ENCODE results near the gene SYN1. TPM values are rescaled to one million over a fixed set of nuclear protein-coding genes. Genes with fewer than 3 reads are reported as not detected.
A peak's percentile ranks its signal among the peaks of the same experiment; 100 is the strongest.

SYN1 gene
- total RNA-seq, 1 experiment from 2014 or later: 0.26 TPM

DNA sequence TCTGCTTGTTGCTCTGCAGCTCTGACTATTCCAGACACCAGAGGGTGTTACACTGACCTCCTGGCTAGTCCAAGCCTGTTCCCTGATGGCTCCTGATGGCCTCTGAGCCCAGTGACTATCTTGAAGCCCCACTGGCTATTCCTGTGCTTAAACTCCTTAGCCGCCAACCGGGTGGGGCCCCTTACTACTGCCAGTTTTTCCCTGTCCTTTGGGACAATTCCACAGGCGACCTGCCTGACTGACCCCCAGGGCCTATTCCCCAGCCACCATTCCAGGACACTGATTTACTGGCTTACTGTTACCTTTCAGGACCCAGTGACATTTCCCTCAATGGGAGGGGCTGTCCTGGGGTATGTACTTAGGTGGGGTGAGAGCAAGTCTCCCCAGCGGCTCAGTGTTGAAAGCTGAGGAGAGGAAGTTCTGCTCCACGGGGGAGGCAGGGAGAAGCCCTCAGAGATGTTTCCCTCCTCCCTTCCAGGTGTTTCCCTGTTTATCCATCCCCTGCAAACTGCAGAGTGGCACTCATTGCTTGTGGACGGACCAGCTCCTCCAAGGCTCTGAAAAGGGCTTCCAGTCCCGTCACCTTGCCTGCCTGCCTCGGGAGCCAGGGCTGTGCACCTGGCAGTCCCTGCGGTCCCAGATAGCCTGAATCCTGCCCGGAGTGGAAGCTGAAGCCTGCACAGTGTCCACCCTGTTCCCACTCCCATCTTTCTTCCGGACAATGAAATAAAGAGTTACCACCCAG lies 33.4 kb downstream of the SYN1 start:
- peaks cover 20% of the 10 kb centered on the region for H3K36me3 ChIP-seq
- H3K4me3 ChIP-seq: no peak overlapping the region
- no peaks in the 10 kb centered on the region for H3K9me3 ChIP-seq
- no peak for DNase-seq
- no peaks in the 10 kb centered on the region for H3K27me3 ChIP-seq

GRCh38 chrX:47585273-47585672 lies 34.4 kb downstream of the SYN1 start:
- Histone ChIP-seq H3K27me3 (no peaks in the 10 kb centered on the region), H3K9me3 (no peaks in the 10 kb centered on the region), H3K4me3 (no peak overlapping the region), H3K36me3 (peaks cover 20% of the 10 kb centered on the region)
- no peak for DNase-seq

GRCh38 chrX:47584714-47585113 lies 34.9 kb downstream of the SYN1 start:
- Histone ChIP-seq H3K4me3 (no peak overlapping the region; the same call in 1 of the 2 replicates), H3K36me3 (peaks cover 20% of the 10 kb centered on the region)
- DNase-seq: no peak

GRCh38 chrX:47583240-47583861 lies 36.3 kb downstream of the SYN1 start:
- H3K36me3 ChIP-seq: peaks cover 20% of the 10 kb centered on the region
- DNase-seq: no peak
- H3K9me3 ChIP-seq: no peaks in the 10 kb centered on the region

More at GRCh38 chrX:47584714-47585113, 34.9 kb downstream of the SYN1 start:
- Histone ChIP-seq H3K9me3 (no peaks in the 10 kb centered on the region), H3K27me3 (no peaks in the 10 kb centered on the region)

DNA sequence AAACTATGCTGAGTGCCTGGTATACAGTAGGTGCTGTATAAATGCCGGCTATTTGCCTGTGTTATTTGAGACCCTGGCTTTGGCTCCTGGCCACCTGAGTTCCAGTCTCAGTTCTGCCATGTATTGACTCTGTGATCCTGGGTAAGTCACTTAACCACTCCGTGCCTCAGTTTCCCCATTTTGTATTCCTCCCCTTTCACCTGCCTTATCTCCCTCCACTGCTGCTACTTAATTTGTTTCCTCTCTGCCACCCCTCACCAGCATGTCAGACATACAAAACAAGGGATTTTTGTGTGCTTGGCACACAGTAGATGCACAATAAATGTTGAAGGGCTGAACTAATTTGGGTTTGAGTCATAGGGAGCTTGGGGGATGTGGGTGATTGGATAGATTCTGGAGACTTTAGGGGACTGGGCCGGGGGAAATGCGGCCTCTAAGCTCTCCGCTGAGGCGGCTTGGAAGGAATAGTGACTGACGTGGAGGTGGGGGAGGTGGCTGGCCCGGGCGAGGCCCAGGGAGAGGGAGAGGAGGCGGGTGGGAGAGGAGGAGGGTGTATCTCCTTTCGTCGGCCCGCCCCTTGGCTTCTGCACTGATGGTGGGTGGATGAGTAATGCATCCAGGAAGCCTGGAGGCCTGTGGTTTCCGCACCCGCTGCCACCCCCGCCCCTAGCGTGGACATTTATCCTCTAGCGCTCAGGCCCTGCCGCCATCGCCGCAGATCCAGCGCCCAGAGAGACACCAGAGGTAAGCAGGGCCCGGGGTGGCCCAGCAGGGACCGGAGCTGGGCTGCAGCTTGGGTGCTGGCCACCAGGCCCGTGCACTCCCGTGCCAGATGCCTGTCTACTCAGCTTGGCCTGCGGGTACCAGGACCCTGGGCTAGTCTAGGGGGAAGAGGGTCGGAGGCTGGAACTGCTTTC lies 37.7 kb downstream of the SYN1 start, which contains the start of gene TIMP1:
TIMP1 (plus strand) TSS at position 706 of the 917 bp plus-strand sequence. CDS start 980 bp downstream, outside the sequence.
- H3K27me3 ChIP-seq: no peaks in the 10 kb centered on the region
- peaks cover 20% of the 10 kb centered on the region for H3K36me3 ChIP-seq
- DNase-seq: peak; percentile 96
- no peaks in the 10 kb centered on the region for H3K9me3 ChIP-seq
- peak within 1 kb of the TSS; percentile 84 for H3K4me3 ChIP-seq

More at GRCh38 chrX:47583240-47583861, 36.3 kb downstream of the SYN1 start:
- no peaks in the 10 kb centered on the region for H3K27me3 ChIP-seq
- peak overlapping the region; percentile 84 for H3K4me3 ChIP-seq

GRCh38 chrX:47579537-47579936 lies 40.1 kb downstream of the SYN1 start:
- no peaks in the 10 kb centered on the region for H3K27me3 ChIP-seq
- DNase-seq: peak; percentile 78
- no peaks in the 10 kb centered on the region for H3K9me3 ChIP-seq
- no peak overlapping the region for H3K4me3 ChIP-seq
- peaks cover 7% of the 10 kb centered on the region for H3K36me3 ChIP-seq

- DNase-seq: no peak
- H3K9me3 ChIP-seq: no peaks in the 10 kb centered on the region
- H3K36me3 ChIP-seq: peaks cover 2% of the 10 kb centered on the region
- no peaks in the 10 kb centered on the region for H3K27me3 ChIP-seq
- no peak overlapping the region for H3K4me3 ChIP-seq
Measured at GRCh38 chrX:47578692-47579091, 41.0 kb downstream of the SYN1 start.

DNA sequence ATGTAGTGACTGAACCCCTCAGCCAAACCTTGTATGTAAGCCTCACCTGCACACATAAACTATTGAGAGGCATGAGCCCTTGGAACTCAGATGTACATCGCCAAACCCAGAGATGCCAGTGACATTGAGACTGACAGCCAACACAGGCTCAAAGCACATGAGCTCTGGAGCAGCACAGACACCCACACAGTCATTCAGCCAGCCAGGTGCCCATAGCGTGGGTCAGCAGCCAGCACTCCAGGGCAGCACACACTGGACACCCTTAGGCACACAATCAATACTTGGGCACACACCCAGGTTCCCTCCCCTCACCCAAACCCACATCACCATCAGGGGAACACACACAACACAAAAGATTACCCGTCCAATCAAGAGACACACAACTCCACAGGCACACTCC lies 41.8 kb downstream of the SYN1 start:
- Histone ChIP-seq H3K9me3 (no peaks in the 10 kb centered on the region), H3K4me3 (no peak overlapping the region), H3K27me3 (no peaks in the 10 kb centered on the region), H3K36me3 (no peaks in the 10 kb centered on the region)
- no peak for DNase-seq

DNA sequence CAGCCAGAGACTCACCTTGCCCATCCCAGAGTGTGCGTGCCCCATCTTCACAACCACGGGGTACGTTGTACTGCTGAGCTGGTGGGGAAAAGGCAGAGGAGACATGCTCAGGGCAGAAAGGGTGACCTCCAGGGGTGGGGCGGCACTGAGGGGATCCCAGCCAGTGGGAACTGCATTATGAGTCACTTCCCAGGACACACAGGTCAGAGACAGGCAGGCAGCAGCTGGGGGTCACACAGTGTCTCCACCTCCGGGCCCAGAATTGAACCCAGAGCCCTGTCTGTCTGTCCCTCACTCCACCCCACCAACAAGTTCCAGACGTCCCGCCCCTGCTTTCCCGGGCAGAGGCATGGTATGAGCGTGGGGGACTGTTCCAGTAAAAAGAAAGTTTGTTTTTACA lies 42.2 kb downstream of the SYN1 start:
- DNase-seq: peak; percentile 15
- Histone ChIP-seq H3K4me3 (no peak overlapping the region), H3K27me3 (no peaks in the 10 kb centered on the region), H3K9me3 (no peaks in the 10 kb centered on the region), H3K36me3 (no peaks in the 10 kb centered on the region)

DNA sequence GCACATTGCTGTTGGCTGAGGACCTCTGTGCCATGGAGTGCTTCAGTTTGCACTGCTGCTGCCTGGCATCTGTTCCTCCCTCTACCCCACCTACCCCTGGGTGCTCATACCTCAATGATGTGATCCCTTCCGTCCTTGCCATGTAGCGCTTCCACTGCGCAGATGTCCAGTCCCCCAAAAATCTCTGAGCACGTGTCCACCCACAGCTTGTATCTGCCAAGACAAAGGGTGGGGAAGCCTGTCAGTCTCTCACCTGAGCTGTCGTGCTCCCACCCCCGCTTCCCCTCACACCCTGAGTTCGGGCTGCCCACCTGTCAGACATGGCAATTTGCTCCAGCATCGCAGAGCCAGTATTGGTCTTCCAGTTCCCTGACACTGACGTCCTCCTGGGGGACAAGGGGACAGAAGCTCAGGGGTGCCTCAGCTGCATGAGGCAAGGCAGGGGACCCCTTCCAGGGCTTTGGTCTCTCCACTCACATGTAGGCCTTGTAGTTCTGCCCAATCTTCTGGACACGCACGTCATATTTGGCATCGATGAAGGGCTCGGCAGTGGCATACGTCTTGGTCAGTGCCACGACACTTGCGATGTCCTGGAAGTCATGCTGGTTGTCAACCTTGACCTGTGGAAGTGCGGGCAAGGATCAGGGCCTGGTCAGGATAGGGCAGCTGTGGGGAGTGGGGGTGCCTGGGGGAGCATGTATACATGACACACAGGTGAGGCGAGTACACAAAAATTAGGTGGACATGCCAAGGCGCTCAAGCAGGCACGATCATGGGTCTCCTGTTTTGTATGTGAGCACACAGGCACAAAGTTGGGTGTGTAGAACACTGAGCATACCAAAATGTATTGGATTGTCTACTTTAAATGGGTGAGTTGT lies 43.4 kb downstream of the SYN1 start:
- H3K9me3 ChIP-seq: no peaks in the 10 kb centered on the region
- DNase-seq: no peak
- no peak overlapping the region for H3K4me3 ChIP-seq
- no peaks in the 10 kb centered on the region; the same call in 1 of the 2 replicates for H3K36me3 ChIP-seq
- no peaks in the 10 kb centered on the region for H3K27me3 ChIP-seq

DNA sequence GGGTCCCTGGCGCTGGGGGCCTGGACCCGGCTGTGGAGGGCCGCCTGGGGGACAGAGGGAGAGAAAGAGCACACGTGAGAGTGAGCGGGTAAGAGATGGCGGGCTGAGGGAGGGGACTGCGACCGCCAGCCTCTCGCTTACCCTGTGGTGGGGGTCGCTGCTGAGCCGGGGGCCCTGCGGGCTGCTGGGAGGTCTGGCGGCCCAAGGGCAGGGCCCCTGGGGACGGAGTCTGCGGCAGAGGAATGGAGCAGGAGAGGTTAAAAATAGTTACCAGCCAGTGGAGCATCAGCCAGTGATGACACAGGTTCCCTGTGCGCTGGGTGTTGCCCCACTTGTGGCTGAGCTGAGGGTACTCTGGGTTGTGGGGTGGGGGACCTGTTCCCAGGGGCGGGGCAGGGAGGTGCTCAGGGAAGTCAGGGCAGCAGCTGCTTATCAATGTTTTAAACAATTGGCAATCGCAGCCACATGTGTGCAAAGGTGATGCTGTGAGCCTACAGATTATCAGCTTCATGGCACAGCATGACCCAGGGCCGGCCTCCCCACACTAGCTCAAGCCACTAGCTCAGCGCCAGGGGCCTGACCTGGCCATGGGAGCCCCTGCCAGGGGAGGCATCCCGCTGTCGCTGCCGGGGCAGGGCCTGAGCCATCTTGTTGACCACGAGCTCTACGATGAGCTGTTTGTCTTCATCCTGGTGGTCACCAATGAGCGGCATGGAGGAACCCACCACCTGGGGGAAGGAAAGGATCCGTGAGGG lies 44.9 kb downstream of the SYN1 start:
- Histone ChIP-seq H3K4me3 (no peak overlapping the region), H3K9me3 (no peaks in the 10 kb centered on the region), H3K27me3 (no peaks in the 10 kb centered on the region), H3K36me3 (no peaks in the 10 kb centered on the region; the same call in 1 of the 2 replicates)
- no peak for DNase-seq

DNA sequence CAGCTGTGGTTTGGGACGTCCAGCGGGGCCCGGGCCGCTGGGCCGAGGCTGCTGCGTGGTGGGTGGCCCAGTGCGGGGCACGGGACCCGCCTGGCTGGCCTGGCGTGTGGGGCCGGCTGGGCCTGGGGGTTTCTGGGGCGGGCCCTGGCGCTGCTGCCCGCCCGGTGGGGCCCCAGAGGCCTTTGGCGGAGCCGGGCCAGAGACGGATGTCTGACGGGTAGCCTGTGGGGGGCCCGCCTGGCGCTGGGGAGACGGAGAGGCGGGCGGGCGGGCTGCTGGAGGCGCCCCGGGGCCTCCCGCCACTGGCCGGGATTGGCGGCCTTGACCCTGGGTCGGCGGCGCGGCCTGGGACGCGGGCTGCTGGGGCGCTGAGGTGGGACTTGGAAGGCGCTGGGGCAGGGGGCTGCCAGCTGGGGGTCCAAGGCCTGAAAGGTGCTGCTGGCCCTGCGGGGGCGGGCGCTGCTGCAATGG lies 45.5 kb downstream of the SYN1 start:
- no peaks in the 10 kb centered on the region for H3K9me3 ChIP-seq
- no peak overlapping the region for H3K4me3 ChIP-seq
- H3K27me3 ChIP-seq: no peaks in the 10 kb centered on the region
- DNase-seq: no peak
- peaks cover 3% of the 10 kb centered on the region; the same call in 1 of the 2 replicates for H3K36me3 ChIP-seq

DNA sequence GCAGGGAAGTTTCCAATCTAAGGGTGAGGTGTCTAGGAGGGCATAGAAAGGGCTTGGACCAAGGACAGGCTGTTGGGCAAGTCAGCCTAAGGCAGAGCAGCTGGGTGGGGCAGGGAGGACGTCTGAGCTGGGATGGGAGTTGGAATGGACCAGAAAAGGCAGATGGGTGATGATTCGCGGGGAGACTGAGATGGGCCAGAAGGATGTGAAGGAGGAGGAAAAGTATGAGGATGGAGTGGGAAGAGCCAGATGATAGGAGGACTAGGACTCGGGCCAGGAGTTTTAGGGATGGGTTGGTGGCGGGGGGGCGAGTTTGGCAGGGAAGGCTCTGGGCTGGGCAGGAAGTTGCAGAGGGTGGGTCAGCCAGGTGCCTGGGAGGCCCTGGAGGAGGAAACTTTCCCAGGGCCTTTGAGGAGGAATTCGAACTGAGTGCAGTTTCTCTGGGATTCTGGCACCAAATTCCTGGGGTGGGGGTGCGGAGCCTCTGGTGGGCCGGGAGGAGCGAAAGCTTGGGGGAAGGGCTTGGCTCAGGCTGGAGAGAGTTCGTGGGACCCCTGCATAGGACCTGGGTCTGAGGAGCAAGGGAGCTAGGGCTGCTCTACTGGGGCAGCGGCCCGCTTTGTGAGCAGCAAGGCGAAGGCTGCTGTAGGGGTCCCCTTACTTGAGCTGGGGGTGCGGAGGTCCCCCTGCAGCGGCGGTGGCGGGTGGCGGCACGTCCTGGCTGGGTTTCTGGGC lies 46.1 kb downstream of the SYN1 start:
- DNase-seq: peak; percentile 75
- H3K4me3 ChIP-seq: no peak overlapping the region
- H3K27me3 ChIP-seq: no peaks in the 10 kb centered on the region
- H3K36me3 ChIP-seq: peaks cover 4% of the 10 kb centered on the region; the same call in 1 of the 2 replicates
- H3K9me3 ChIP-seq: no peaks in the 10 kb centered on the region

GRCh38 chrX:47572773-47573340 lies 46.8 kb downstream of the SYN1 start:
- H3K36me3 ChIP-seq: peaks cover 4% of the 10 kb centered on the region
- H3K27me3 ChIP-seq: no peaks in the 10 kb centered on the region
- DNase-seq: no peak
- no peak overlapping the region for H3K4me3 ChIP-seq
- no peaks in the 10 kb centered on the region for H3K9me3 ChIP-seq
